C4-2B (cell line): ENCODE data around the gene FAXC.

Source experiments
- H3K27ac ChIP-seq: fragments of 450-650 bp; 2 replicates; pipeline ENCODE4 v1.5.1; 2017
- CTCF ChIP-seq: fragments of 450-650 bp; conservative IDR thresholded peaks from 2 replicates; pipeline ENCODE4 v1.5.1; 2017; ENCODE audit warnings: mild to moderate bottlenecking
- ZFX ChIP-seq: fragments of 450-650 bp; IDR thresholded peaks from 2 replicates; pipeline ENCODE4 v1.6.1; 2017

Gene FAXC

GRCh38 chr6:99369533-99369932 is 20.1 kb upstream of the FAXC start:
- H3K27ac ChIP-seq = no peak overlapping the region
- TF ChIP-seq CTCF (no peak), ZFX (no peak)

DNA sequence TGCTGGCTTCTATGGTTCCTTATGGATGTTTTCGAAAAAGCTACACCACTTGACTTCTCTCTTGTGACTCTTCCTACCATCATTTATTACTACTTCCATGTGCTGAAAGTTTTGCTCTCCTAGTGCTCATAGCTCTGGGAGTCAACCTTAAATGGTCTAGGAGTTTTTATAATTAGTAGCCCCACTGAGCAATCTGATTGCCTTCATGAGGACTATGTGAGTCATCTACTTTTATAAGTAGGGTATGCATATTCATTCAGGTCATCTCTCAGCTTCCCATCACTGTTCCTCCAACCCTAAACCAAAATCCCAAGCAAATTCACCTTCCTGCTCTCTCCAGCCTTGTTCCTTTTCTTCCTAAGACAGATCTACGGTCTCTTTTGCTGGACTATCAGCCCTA is 17.4 kb upstream of the FAXC start:
- no peak overlapping the region for H3K27ac ChIP-seq
- TF ChIP-seq ZFX (no peak), CTCF (no peak)

GRCh38 chr6:99364026-99364425 is 14.6 kb upstream of the FAXC start:
- TF ChIP-seq ZFX (no peak), CTCF (no peak)
- no peak overlapping the region for H3K27ac ChIP-seq

GRCh38 chr6:99362678-99363268 is 13.3 kb upstream of the FAXC start:
- no peak overlapping the region for H3K27ac ChIP-seq
- TF ChIP-seq CTCF = no peak
- no peak for TF ChIP-seq ZFX

DNA sequence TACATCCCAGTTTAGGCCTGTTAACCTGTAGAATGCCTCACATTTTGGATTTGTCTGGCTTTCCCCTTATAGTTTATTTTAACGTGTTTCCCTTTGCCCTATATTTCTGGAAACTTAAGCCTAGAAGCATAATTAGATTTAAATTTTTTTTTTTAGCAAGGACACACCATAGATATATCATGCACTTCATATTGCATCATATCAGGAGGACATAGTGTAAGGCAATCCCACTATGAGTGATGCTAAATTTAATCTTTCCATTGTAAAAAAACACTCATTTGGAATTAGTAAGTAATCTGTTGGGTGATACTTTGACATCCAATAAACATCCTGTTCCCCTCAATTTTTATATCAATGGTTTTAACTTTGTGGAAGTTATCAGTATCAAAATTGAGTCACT is 10.3 kb upstream of the FAXC start:
- H3K27ac ChIP-seq = no peak overlapping the region
- TF ChIP-seq ZFX (no peak), CTCF (no peak)

GRCh38 chr6:99356641-99357040 is 7.2 kb upstream of the FAXC start:
- no peak overlapping the region for H3K27ac ChIP-seq
- no peak for TF ChIP-seq ZFX
- no peak for TF ChIP-seq CTCF

- TF ChIP-seq ZFX (no peak), CTCF (no peak)
- H3K27ac ChIP-seq = no peak overlapping the region
These were observed 5.5 kb upstream of the FAXC start for GRCh38 chr6:99354983-99355382.
